MM.1S (cell line): Measurements from ENCODE around the gene TUFT1.

ENCODE experiments used
- CTCF ChIP-seq: fragments of 300-600 bp; sonication (generic); IDR thresholded peaks from 2 replicates; pipeline ENCODE4 v1.5.1; 2016; ENCODE audit warnings: antibody characterized with exemption, low read length, mixed read lengths
- EZH2phosphoT487 ChIP-seq: fragments of 300-600 bp; sonication (generic); IDR thresholded peaks from 2 replicates; pipeline ENCODE4 v1.6.1; 2018; ENCODE audit warnings: antibody characterized with exemption, low read length

- TF ChIP-seq EZH2phosphoT487 (no peak), CTCF (no peak)
These were observed 10.9 kb upstream of the TUFT1 start for GRCh38 chr1:151529211-151529702.
